Calu3 (cell line): Measurements from ENCODE around the gene MYO1E. TPM values are rescaled to one million over a fixed set of nuclear protein-coding genes. Genes with fewer than 3 reads are reported as not detected.

Source experiments
- BruUV-seq: library from RNA; stranded (reverse); fragments of 400-500 nt; replicated peaks from 2 replicates; lab custom pipeline; 2021; lab: Mats Ljungman, UMichigan
- CTCF ChIA-PET: fragments of 300-600 bp; sonication (Branson Sonifier 250); formaldehyde crosslinking; loops from one replicate; lab custom pipeline; 2022; ENCODE audit warnings: antibody characterized with exemption; lab: Charles Lee
- DNase-seq: peaks from one replicate; pipeline ENCODE4 v3.0.0; 2022
- H3K27ac Mint-ChIP-seq: one replicate; pipeline ENCODE4 v1.8.0; 2022; ENCODE audit warnings: mixed read lengths; ENCODE audit not compliant: unreplicated experiment
- H3K27me3 Mint-ChIP-seq: one replicate; pipeline ENCODE4 v1.8.0; 2022; ENCODE audit warnings: mixed read lengths; ENCODE audit not compliant: unreplicated experiment
- H3K36me3 Mint-ChIP-seq: one replicate; pipeline ENCODE4 v1.8.0; 2022; ENCODE audit warnings: mild to moderate bottlenecking, moderate library complexity, mixed read lengths; ENCODE audit not compliant: insufficient read depth, unreplicated experiment
- H3K4me1 Mint-ChIP-seq: one replicate; pipeline ENCODE4 v1.8.0; 2022; ENCODE audit warnings: mild to moderate bottlenecking, low read depth, mixed read lengths; ENCODE audit not compliant: unreplicated experiment
- H3K4me3 Mint-ChIP-seq: one replicate; pipeline ENCODE4 v1.8.0; 2022; ENCODE audit warnings: mild to moderate bottlenecking, low read depth, moderate library complexity, mixed read lengths; ENCODE audit not compliant: unreplicated experiment
- H3K9me3 Mint-ChIP-seq: one replicate; pipeline ENCODE4 v1.8.0; 2022; ENCODE audit warnings: low read depth, mixed read lengths; ENCODE audit not compliant: unreplicated experiment
- intact Hi-C: fragments of 100-400 bp; cut with micrococcal nuclease; formaldehyde crosslinking; loops from one replicate; pipeline ENCODE4 v1.10.0; 2022; ENCODE audit not compliant: unreplicated experiment
- total RNA-seq: library from RNA; stranded (reverse); gene quantifications from 2 replicates; pipeline ENCODE4 v1.2.3, GENCODE V29; 2022
- TF ChIP-seq, protein P1 (sequence below): fragments of 200-600 bp; IDR thresholded peaks from one replicate; pipeline ENCODE4 v1.8.0; 2022; ENCODE audit warnings: antibody characterized with exemption; ENCODE audit not compliant: unreplicated experiment

The MYO1E gene
- total RNA-seq, 1 experiment from 2014 or later: 617 TPM

DNA sequence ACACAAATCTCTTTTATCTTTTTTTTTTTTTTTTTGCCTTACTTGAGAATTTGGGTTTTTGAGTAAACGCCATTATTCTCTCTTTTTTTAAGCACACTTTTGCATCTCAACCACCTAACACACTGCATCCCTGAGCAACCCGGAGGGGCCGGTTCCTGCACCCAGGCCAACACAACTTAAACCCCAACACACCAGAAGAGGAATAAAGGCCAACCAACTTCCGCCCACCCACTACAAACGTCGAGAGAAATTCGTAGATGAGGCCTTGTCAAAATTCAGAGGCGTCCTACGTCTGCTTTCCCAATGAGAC, 268.1 kb downstream of the MYO1E start:
- BruUV-seq: TSS peak; percentile 72

GRCh38 chr15:59099162-59099685, 273.4 kb downstream of the MYO1E start:
- TF ChIP-seq, protein P1, sequence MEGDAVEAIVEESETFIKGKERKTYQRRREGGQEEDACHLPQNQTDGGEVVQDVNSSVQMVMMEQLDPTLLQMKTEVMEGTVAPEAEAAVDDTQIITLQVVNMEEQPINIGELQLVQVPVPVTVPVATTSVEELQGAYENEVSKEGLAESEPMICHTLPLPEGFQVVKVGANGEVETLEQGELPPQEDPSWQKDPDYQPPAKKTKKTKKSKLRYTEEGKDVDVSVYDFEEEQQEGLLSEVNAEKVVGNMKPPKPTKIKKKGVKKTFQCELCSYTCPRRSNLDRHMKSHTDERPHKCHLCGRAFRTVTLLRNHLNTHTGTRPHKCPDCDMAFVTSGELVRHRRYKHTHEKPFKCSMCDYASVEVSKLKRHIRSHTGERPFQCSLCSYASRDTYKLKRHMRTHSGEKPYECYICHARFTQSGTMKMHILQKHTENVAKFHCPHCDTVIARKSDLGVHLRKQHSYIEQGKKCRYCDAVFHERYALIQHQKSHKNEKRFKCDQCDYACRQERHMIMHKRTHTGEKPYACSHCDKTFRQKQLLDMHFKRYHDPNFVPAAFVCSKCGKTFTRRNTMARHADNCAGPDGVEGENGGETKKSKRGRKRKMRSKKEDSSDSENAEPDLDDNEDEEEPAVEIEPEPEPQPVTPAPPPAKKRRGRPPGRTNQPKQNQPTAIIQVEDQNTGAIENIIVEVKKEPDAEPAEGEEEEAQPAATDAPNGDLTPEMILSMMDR: no peak
- intact Hi-C loops: no loop called here
- H3K27ac Mint-ChIP-seq: no peak overlapping the region
- no peaks in the 10 kb centered on the region for H3K9me3 Mint-ChIP-seq
- no peak overlapping the region for H3K4me3 Mint-ChIP-seq
- DNase-seq: no peak
- H3K4me1 Mint-ChIP-seq: peaks cover 3% of the 10 kb centered on the region
- BruUV-seq: no TSS peak
- CTCF ChIA-PET: interaction anchor here (0.7 kb wide), 1 partner anchor 48 kb away, joined by 3 read pairs; no protein-coding TSS in a partner anchor
- peaks cover 11% of the 10 kb centered on the region for H3K36me3 Mint-ChIP-seq
- H3K27me3 Mint-ChIP-seq: no peaks in the 10 kb centered on the region

More for the DNA sequence above, 268.1 kb downstream of the MYO1E start:
- Mint-ChIP-seq H3K27ac (peak overlapping the region; percentile 73), H3K9me3 (no peaks in the 10 kb centered on the region), H3K4me1 (peaks cover 26% of the 10 kb centered on the region), H3K36me3 (peaks cover 49% of the 10 kb centered on the region), H3K4me3 (peak overlapping the region; percentile 100), H3K27me3 (no peaks in the 10 kb centered on the region)
- intact Hi-C loops: loop anchor here (2.0 to 10.0 kb wide), 2 partner anchors 124 to 880 kb away; no protein-coding TSS in a partner anchor
- TF ChIP-seq, protein P1: no peak
- CTCF ChIA-PET: interaction anchor here (0.6 kb wide), 2 partner anchors 117 to 424 kb away, joined by 3 read pairs; no protein-coding TSS in a partner anchor
- DNase-seq: no peak

DNA sequence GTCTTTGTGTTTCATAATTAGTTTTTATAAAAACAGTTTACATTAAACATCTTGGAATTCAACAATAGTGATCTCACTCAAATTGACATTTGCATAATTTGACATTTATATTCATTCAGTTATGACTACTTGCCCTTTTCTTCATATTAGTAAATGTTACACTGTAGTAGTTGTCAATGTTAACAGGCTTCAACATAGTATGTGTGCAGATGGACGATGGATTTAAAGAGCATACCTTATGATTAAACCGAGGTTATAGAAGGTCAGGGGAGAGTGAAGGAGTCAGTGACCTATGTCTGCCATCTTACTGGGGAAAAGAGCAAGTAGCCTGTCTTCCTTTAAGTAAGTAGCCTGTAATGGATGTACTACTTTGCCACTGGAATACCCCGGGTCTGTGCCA, 276.2 kb downstream of the MYO1E start:
- DNase-seq: no peak
- Mint-ChIP-seq H3K27me3 (no peaks in the 10 kb centered on the region), H3K4me3 (no peak overlapping the region), H3K4me1 (no peaks in the 10 kb centered on the region), H3K27ac (no peak overlapping the region), H3K9me3 (no peaks in the 10 kb centered on the region), H3K36me3 (peaks cover 10% of the 10 kb centered on the region)
- intact Hi-C loops: no loop called here
- CTCF ChIA-PET: no interaction called here
- BruUV-seq: no TSS peak
- TF ChIP-seq, protein P1: no peak

DNA sequence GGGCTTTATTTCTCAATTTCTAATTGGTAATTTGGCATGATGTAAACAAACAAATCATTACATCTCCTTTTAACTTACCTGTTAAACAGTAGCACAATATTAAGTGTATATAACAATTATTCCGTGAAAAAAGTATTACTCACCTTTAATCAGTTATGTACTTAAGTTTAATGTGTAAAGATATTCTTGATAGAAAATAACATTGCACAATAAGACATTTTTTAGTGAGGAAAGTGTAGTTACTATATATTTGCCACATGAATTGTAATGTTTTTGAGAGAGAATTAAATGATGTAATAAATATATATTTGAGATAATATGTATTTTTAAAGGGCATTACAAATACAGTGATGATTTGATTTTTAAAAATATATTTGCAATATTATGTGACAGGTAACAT, 278.6 kb downstream of the MYO1E start:
- TF ChIP-seq, protein P1: no peak
- H3K27ac Mint-ChIP-seq: no peak overlapping the region
- H3K9me3 Mint-ChIP-seq: no peaks in the 10 kb centered on the region
- no peaks in the 10 kb centered on the region for H3K4me1 Mint-ChIP-seq
- CTCF ChIA-PET: no interaction called here
- no peaks in the 10 kb centered on the region for H3K27me3 Mint-ChIP-seq
- BruUV-seq: no TSS peak
- peaks cover 7% of the 10 kb centered on the region for H3K36me3 Mint-ChIP-seq
- intact Hi-C loops: no loop called here
- no peak for DNase-seq
- no peak overlapping the region for H3K4me3 Mint-ChIP-seq
